HepG2 (cell line): ENCODE measurements around the gene DYNC2LI1. TPM values are rescaled to one million over a fixed set of nuclear protein-coding genes. Genes with fewer than 3 reads are reported as not detected.

Experiments used
- ATAC-seq: fragments of 200-7000 bp; cut with Tn5 transposase; 3 replicates; pipeline ENCODE4 v1.9.1; 2020; ENCODE audit warnings: mild to moderate bottlenecking, moderate library complexity
- BruUV-seq: library from RNA; stranded (reverse); fragments of 400-500 nt; replicated peaks from 2 replicates; lab custom pipeline; 2021; lab: Mats Ljungman, UMichigan
- CTCF ChIA-PET: fragments of 300-600 bp; formaldehyde crosslinking; extraction: SDS; loops from one replicate; lab custom pipeline; 2021; ENCODE audit warnings: low total read pairs, inconsistent platforms, low intra/inter-chr PET ratio; lab: Yijun Ruan, JAX
- POLR2A ChIA-PET: fragments of 350-600 bp; sonication (Branson Sonifier 250); formaldehyde crosslinking; loops from one replicate; lab custom pipeline; 2020; ENCODE audit warnings: antibody characterized with exemption, inconsistent platforms; lab: Yijun Ruan, JAX
- DNase-seq: peaks from one replicate; pipeline ENCODE4 v3.0.0-alpha.2; 2015; ENCODE audit warnings: low spot score
- FAIRE-seq: peaks from 3 replicates; lab custom pipeline; 2011; peaks lifted over from hg19 to GRCh38; lab: Jason Lieb, UNC
- H2AFZ ChIP-seq: one replicate; pipeline ENCODE4 v1.6.1; 2011; ENCODE audit warnings: low read length, inconsistent platforms
- H3K27ac ChIP-seq: fragments of 300-600 bp; 3 replicates; pipeline ENCODE4 v1.8.0; 2011; ENCODE audit warnings: mixed run types, mild to moderate bottlenecking, mixed read lengths, low read length, inconsistent platforms; ENCODE audit not compliant: insufficient read depth; ENCODE audit errors: extremely low read length
- H3K27me3 ChIP-seq, 2 experiments: fragments of 200-600 bp in 1 of 2; 2 replicates in 1 of 2; 3 replicates in 1 of 2; pipeline versions ENCODE4 v1.6.0 to v1.8.0; 2011; ENCODE audit warnings: low read length in 2 of 2, mild to moderate bottlenecking in 2 of 2, moderate library complexity in 2 of 2, inconsistent platforms in 1 of 2; ENCODE audit not compliant: insufficient read depth in 2 of 2, control insufficient read depth in 1 of 2
- H3K36me3 ChIP-seq, 2 experiments: fragments of 200-600 bp in 1 of 2; replicated peaks in 1 of 2; 2 replicates in 1 of 2; 3 replicates in 1 of 2; pipeline versions ENCODE4 v1.5.1 to v1.8.0; 2011; ENCODE audit warnings: low read length in 2 of 2, inconsistent platforms in 1 of 2; ENCODE audit not compliant: insufficient read depth in 2 of 2, control insufficient read depth in 1 of 2
- H3K4me1 ChIP-seq: 2 replicates; pipeline ENCODE4 v1.5.1; 2012; ENCODE audit warnings: low read length, inconsistent platforms; ENCODE audit not compliant: insufficient read depth
- H3K4me2 ChIP-seq: 2 replicates; pipeline ENCODE4 v1.6.0; 2011; ENCODE audit warnings: low read depth, low read length, inconsistent platforms
- H3K4me3 ChIP-seq, 3 experiments: fragments of 200-600 bp in 1 of 3; sonication (generic), shearing (Covaris generic) in 1 of 3; replicated peaks in 1 of 3; 2 replicates each; pipeline ENCODE4 v1.5.1; 2011 to 2016; ENCODE audit warnings: low read length in 3 of 3, inconsistent platforms in 2 of 3, low read depth in 2 of 3, mild to moderate bottlenecking in 2 of 3, control low read depth in 1 of 3, mixed read lengths in 1 of 3; ENCODE audit not compliant: insufficient read depth in 1 of 3
- H3K79me2 ChIP-seq: one replicate; pipeline ENCODE4 v1.6.1; 2011; ENCODE audit warnings: low read length, inconsistent platforms; ENCODE audit not compliant: insufficient read depth
- H3K9ac ChIP-seq: 2 replicates; pipeline ENCODE4 v1.6.0; 2011; ENCODE audit warnings: mild to moderate bottlenecking, low read depth, low read length, inconsistent platforms; ENCODE audit not compliant: insufficient read depth
- H3K9me3 ChIP-seq: 2 replicates; pipeline ENCODE4 v1.5.1; 2012; ENCODE audit warnings: mild to moderate bottlenecking, low read length
- H4K20me1 ChIP-seq: 2 replicates; pipeline ENCODE4 v1.6.0; 2011; ENCODE audit warnings: inconsistent platforms, mild to moderate bottlenecking, low read length, moderate library complexity; ENCODE audit not compliant: insufficient read depth
- MBD4 ChIP-seq: IDR thresholded peaks from 2 replicates; pipeline ENCODE4 v1.6.1; 2012; ENCODE audit warnings: low read length, inconsistent platforms, borderline replicate concordance
- RBFOX2 ChIP-seq: fragments of 200-400 bp; formaldehyde crosslinking; IDR thresholded peaks from 2 replicates; pipeline ENCODE4 v1.6.1; 2017; ENCODE audit warnings: low read depth, mild to moderate bottlenecking, low read length
- RORA ChIP-seq: sonication (generic); formaldehyde crosslinking; IDR thresholded peaks from 2 replicates; pipeline ENCODE4 v1.5.0; 2020; ENCODE audit warnings: mild to moderate bottlenecking, missing genetic modification reagents, moderate library complexity
- SIN3B ChIP-seq: fragments of 150-350 bp; IDR thresholded peaks from 2 replicates; pipeline ENCODE4 v1.6.1; 2014; ENCODE audit warnings: low read length
- SIX4 ChIP-seq: sonication (generic); formaldehyde crosslinking; IDR thresholded peaks from 2 replicates; pipeline ENCODE4 v1.4.0; 2020; ENCODE audit warnings: missing genetic modification reagents
- SYNCRIP ChIP-seq: fragments of 200-400 bp; formaldehyde crosslinking; IDR thresholded peaks from 2 replicates; pipeline ENCODE4 v1.6.1; 2018; ENCODE audit warnings: mild to moderate bottlenecking, low read depth, low read length; ENCODE audit not compliant: insufficient read depth
- ZNF383 ChIP-seq: sonication (generic); formaldehyde crosslinking; IDR thresholded peaks from 2 replicates; pipeline ENCODE4 v1.4.0; 2020; ENCODE audit warnings: missing genetic modification reagents, mild to moderate bottlenecking, borderline replicate concordance
- ZNF772 ChIP-seq: sonication (generic); formaldehyde crosslinking; IDR thresholded peaks from 2 replicates; pipeline ENCODE4 v1.5.0; 2020; ENCODE audit warnings: mild to moderate bottlenecking, missing genetic modification reagents
- ZNF788 ChIP-seq: sonication (generic); formaldehyde crosslinking; IDR thresholded peaks from 2 replicates; pipeline ENCODE4 v1.5.0; 2020; ENCODE audit warnings: mild to moderate bottlenecking, missing genetic modification reagents, borderline replicate concordance
- WGBS: methylation state at CpG from one replicate; pipeline ENCODE4 v1.1.6; 2017; ENCODE audit warnings: low lambda C conversion rate; 5-methylcytosine and 5-hydroxymethylcytosine counted together
- in situ Hi-C: cut with HindIII; loops from 2 replicates; pipeline ENCODE4 v1.10.0; 2017; ENCODE audit warnings: low pct_unique_long_range_greater_than_20kb; ENCODE audit not compliant: extremely low pct_ligation_motif_present
- intact Hi-C: fragments of 100-400 bp; cut with micrococcal nuclease; formaldehyde crosslinking; loops from one replicate; pipeline ENCODE4 v1.10.0; 2022; ENCODE audit not compliant: unreplicated experiment
- polyA plus RNA-seq, 8 experiments: library from polyadenylated mRNA; depleted of rRNA in 3 of 8; stranded (reverse) in 7 of 8; unstranded in 1 of 8; fragments of >200 nt; fragmentation: Illumina TruSeq in 4 of 8; extraction: Trizol in 4 of 8; gene quantifications; 2 replicates each; pipeline versions ENCODE4 v1.2.1 to v1.2.3, GENCODE V29; 2011 to 2016; ENCODE audit warnings: low read depth in 4 of 8, missing spikeins in 1 of 8, mixed read lengths in 1 of 8; ENCODE audit not compliant: insufficient read depth in 1 of 8
- total RNA-seq, 5 experiments: library from RNA; depleted of rRNA; stranded (reverse); fragments of >200 nt; fragmentation: Illumina TruSeq; extraction: Trizol; gene quantifications; 2 replicates each; pipeline ENCODE4 v1.2.3, GENCODE V29; 2016; ENCODE audit warnings: low read depth in 1 of 5
- TF ChIP-seq, protein P1 (sequence below): sonication (generic); formaldehyde crosslinking; IDR thresholded peaks from 2 replicates; pipeline ENCODE4 v1.5.0; 2020; ENCODE audit warnings: mild to moderate bottlenecking, missing genetic modification reagents
- TF ChIP-seq, protein P2 (sequence below): sonication (generic); formaldehyde crosslinking; IDR thresholded peaks from 2 replicates; pipeline ENCODE4 v1.9.0; 2021; ENCODE audit warnings: mild to moderate bottlenecking, missing genetic modification reagents
- TF ChIP-seq, protein P3 (sequence below): IDR thresholded peaks from 2 replicates; pipeline ENCODE4 v1.6.1; 2016; ENCODE audit warnings: missing biosample characterization, missing genetic modification reagents, low read depth
- TF ChIP-seq, protein P4 (sequence below): sonication (generic); formaldehyde crosslinking; IDR thresholded peaks from 2 replicates; pipeline ENCODE4 v1.5.0; 2020; ENCODE audit warnings: missing genetic modification reagents

Gene DYNC2LI1
- total and polyA plus RNA-seq, 2 of the 13 experiments (the other 11 are each of a cell fraction or from before 2014, with no cell fraction given) = 16.9 to 23.2 TPM

DNA sequence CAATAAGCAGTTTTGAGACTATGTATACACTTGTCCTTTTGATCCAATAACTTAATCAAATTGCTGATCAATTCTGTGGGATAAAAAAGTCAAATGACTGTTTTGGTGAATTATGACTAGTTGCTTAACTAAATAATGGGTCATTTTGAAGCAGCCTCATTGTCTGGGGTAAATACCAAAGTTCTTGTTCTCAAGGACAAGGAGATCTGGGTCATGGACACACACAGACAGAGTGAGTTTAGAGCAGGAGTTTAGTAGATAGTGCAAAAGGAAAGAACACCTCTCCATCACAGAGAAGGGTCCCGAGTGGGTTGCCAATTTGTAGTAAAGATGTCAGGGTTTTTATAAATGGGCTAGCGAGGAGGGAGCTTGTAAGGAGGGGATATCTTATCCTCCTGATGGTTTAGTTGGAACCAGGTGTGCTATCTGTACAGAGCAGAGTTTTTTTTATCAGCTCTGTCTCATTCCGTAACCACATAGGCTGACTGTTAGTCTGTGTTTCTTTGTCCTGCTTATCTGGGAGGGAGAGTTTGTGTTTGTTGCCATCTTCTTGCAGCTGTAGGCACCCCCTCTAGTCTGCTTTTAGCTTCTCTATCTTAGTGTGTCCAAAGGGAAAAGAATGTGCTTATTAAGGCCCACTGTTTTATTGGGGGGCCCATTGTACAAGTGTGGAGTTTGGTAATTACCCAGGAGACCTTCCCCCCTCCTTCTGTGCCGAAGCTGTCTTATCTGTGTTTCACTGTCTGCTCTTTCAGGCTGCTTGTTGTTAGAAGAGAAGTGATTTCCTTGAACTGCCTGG, 48.9 kb upstream of the DYNC2LI1 start:
- 39% methylated on average over 4 of the region's 4 CpGs for WGBS
- intact Hi-C loops = no loop called here
- CTCF ChIA-PET = no interaction called here
- Histone ChIP-seq H3K9ac (no peak overlapping the region), H2AFZ (no peak overlapping the region), H3K9me3 (no peaks in the 10 kb centered on the region), H3K27me3 (no peaks in the 10 kb centered on the region), H3K27ac (no peak overlapping the region), H3K4me1 (peaks cover 26% of the 10 kb centered on the region), H3K36me3 (no peaks in the 10 kb centered on the region), H3K79me2 (no peaks in the 10 kb centered on the region), H3K4me2 (no peak overlapping the region), H4K20me1 (no peaks in the 10 kb centered on the region), H3K4me3 (no peak overlapping the region)
- no TSS peak for BruUV-seq
- FAIRE-seq (no peak), DNase-seq (no peak), ATAC-seq (peak; percentile 65)
- in situ Hi-C loops = no loop called here
- POLR2A ChIA-PET = interaction anchor here (1.4 kb wide), 1 partner anchor 129 kb away, joined by 5 read pairs; the partner anchor contains the start of gene THADA
- TF ChIP-seq, protein P1, sequence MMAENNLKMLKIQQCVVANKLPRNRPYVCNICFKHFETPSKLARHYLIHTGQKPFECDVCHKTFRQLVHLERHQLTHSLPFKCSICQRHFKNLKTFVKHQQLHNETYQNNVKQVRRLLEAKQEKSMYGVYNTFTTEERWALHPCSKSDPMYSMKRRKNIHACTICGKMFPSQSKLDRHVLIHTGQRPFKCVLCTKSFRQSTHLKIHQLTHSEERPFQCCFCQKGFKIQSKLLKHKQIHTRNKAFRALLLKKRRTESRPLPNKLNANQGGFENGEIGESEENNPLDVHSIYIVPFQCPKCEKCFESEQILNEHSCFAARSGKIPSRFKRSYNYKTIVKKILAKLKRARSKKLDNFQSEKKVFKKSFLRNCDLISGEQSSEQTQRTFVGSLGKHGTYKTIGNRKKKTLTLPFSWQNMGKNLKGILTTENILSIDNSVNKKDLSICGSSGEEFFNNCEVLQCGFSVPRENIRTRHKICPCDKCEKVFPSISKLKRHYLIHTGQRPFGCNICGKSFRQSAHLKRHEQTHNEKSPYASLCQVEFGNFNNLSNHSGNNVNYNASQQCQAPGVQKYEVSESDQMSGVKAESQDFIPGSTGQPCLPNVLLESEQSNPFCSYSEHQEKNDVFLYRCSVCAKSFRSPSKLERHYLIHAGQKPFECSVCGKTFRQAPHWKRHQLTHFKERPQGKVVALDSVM (CRISPR knock-in tag) = no peak
- TF ChIP-seq, protein P2, sequence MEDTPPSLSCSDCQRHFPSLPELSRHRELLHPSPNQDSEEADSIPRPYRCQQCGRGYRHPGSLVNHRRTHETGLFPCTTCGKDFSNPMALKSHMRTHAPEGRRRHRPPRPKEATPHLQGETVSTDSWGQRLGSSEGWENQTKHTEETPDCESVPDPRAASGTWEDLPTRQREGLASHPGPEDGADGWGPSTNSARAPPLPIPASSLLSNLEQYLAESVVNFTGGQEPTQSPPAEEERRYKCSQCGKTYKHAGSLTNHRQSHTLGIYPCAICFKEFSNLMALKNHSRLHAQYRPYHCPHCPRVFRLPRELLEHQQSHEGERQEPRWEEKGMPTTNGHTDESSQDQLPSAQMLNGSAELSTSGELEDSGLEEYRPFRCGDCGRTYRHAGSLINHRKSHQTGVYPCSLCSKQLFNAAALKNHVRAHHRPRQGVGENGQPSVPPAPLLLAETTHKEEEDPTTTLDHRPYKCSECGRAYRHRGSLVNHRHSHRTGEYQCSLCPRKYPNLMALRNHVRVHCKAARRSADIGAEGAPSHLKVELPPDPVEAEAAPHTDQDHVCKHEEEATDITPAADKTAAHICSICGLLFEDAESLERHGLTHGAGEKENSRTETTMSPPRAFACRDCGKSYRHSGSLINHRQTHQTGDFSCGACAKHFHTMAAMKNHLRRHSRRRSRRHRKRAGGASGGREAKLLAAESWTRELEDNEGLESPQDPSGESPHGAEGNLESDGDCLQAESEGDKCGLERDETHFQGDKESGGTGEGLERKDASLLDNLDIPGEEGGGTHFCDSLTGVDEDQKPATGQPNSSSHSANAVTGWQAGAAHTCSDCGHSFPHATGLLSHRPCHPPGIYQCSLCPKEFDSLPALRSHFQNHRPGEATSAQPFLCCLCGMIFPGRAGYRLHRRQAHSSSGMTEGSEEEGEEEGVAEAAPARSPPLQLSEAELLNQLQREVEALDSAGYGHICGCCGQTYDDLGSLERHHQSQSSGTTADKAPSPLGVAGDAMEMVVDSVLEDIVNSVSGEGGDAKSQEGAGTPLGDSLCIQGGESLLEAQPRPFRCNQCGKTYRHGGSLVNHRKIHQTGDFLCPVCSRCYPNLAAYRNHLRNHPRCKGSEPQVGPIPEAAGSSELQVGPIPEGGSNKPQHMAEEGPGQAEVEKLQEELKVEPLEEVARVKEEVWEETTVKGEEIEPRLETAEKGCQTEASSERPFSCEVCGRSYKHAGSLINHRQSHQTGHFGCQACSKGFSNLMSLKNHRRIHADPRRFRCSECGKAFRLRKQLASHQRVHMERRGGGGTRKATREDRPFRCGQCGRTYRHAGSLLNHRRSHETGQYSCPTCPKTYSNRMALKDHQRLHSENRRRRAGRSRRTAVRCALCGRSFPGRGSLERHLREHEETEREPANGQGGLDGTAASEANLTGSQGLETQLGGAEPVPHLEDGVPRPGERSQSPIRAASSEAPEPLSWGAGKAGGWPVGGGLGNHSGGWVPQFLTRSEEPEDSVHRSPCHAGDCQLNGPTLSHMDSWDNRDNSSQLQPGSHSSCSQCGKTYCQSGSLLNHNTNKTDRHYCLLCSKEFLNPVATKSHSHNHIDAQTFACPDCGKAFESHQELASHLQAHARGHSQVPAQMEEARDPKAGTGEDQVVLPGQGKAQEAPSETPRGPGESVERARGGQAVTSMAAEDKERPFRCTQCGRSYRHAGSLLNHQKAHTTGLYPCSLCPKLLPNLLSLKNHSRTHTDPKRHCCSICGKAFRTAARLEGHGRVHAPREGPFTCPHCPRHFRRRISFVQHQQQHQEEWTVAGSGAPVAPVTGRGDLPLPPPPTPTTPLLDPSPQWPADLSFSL (CRISPR knock-in tag) = no peak
- TF ChIP-seq SIX4 (CRISPR knock-in tag) (no peak), SIN3B (no peak), ZNF788 (CRISPR knock-in tag) (no peak), SYNCRIP (no peak), ZNF772 (no peak), ZNF383 (CRISPR knock-in tag) (no peak), RBFOX2 (no peak), MBD4 (no peak), RORA (CRISPR knock-in tag) (no peak)
- TF ChIP-seq, protein P3, sequence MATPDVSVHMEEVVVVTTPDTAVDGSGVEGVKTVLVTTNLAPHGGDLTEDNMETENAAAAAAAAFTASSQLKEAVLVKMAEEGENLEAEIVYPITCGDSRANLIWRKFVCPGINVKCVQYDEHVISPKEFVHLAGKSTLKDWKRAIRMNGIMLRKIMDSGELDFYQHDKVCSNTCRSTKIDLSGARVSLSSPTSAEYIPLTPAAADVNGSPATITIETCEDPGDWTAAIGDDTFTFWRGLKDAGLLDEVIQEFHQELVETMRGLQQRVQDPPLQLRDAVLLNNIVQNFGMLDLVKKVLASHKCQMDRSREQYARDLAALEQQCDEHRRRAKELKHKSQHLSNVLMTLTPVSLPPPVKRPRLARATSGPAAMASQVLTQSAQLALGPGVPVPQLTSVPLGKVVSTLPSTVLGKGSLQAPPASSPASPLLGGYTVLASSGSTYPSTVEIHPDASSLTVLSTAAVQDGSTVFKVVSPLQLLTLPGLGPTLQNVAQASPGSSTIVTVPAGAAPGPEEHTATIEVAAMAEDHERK = no peak
- TF ChIP-seq, protein P4, sequence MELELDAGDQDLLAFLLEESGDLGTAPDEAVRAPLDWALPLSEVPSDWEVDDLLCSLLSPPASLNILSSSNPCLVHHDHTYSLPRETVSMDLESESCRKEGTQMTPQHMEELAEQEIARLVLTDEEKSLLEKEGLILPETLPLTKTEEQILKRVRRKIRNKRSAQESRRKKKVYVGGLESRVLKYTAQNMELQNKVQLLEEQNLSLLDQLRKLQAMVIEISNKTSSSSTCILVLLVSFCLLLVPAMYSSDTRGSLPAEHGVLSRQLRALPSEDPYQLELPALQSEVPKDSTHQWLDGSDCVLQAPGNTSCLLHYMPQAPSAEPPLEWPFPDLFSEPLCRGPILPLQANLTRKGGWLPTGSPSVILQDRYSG (CRISPR knock-in tag) = no peak
